ENCODE results near the gene MST1. TPM values are rescaled to one million over a fixed set of nuclear protein-coding genes. Genes with fewer than 3 reads are reported as not detected.

Gene MST1
- total RNA-seq, 1 donor from 2014 or later = 10.8 TPM

DNA sequence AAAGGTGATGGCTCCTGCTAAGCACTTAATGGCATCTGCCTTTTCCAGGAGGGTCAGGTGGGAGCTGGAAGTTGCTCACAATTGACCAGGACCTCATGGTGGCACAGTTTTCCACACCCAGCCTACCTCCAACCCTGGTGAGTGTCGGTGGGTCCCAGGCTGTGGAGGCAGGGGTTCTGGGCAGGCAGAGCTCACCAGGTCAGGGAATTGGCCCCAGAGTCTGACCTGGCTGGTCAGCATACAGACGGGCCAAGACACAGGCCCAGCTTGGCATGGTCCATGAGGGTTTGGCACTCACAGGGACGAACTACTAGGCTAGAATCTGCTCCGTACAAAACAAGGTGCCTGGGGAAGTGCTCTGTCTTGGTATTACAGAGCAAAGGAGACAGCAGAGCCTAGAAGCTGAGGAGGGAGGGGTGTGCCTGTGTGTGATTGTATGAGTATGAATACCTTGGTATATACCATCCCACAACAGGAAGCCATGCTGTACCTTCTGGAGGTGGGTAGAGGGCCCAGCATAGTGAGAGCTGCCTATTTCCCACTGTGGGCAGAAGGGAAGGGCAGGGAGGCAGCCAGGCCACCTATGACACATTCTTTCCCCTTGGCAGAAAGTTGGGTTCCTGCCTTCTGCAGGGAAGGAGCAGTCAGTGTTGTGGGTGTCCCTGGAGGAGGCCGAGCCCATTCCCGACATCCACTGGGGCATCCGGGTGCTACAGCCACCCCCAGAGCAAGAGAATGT is 8.6 kb downstream of the MST1 start:
- intact Hi-C loops (cut with DNase I) = no loop called here
- TF ChIP-seq, protein P1, sequence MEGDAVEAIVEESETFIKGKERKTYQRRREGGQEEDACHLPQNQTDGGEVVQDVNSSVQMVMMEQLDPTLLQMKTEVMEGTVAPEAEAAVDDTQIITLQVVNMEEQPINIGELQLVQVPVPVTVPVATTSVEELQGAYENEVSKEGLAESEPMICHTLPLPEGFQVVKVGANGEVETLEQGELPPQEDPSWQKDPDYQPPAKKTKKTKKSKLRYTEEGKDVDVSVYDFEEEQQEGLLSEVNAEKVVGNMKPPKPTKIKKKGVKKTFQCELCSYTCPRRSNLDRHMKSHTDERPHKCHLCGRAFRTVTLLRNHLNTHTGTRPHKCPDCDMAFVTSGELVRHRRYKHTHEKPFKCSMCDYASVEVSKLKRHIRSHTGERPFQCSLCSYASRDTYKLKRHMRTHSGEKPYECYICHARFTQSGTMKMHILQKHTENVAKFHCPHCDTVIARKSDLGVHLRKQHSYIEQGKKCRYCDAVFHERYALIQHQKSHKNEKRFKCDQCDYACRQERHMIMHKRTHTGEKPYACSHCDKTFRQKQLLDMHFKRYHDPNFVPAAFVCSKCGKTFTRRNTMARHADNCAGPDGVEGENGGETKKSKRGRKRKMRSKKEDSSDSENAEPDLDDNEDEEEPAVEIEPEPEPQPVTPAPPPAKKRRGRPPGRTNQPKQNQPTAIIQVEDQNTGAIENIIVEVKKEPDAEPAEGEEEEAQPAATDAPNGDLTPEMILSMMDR (IDR thresholded peaks at IDR 0.05) = no peak
- TF ChIP-seq POLR2A (IDR thresholded peaks at IDR 0.05) (no peak), POLR2AphosphoS5 (IDR thresholded peaks at IDR 0.05; ENCODE audit: insufficient read depth in 1 of 2, low read depth in 1 of 2) (no peak)

DNA sequence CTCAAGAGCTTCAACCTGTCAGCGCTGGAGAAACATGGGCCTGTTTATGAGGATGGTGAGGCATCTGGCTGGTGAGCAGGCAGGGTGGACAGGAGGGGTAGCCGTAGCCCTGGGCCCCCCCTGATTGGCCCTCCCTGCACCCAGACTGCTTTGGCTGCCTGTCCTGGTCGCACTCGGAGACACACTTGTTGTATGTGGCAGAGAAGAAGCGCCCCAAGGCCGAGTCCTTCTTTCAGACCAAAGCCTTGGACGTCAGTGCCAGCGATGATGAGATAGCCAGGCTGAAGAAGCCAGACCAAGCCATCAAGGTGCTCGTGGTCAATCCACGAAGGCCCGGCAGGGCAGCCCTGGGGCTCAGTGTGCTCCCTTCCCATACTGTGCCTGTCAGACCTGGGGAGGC is 13.4 kb downstream of the MST1 start:
- TF ChIP-seq POLR2AphosphoS5 (IDR thresholded peaks at IDR 0.05; ENCODE audit: insufficient read depth in 1 of 2, low read depth in 1 of 2) = no peak
- TF ChIP-seq POLR2A (IDR thresholded peaks at IDR 0.05) = no peak
- TF ChIP-seq, protein P1 (IDR thresholded peaks at IDR 0.05) = no peak
- Histone ChIP-seq H3K27ac (no peak overlapping the region), H3K9me3 (no peaks in the 10 kb centered on the region), H3K4me3 (no peak overlapping the region), H3K4me1 (peaks cover 24% of the 10 kb centered on the region), H3K27me3 (no peaks in the 10 kb centered on the region), H3K36me3 (peaks cover 0 to 44% of the 10 kb centered on the region in 2 donors)
- intact Hi-C loops (cut with DNase I) = no loop called here
- no peak for DNase-seq (ENCODE audit: extremely low spot score in 2 of 2)

More for the DNA sequence above, 8.6 kb downstream of the MST1 start:
- Histone ChIP-seq H3K4me3 (no peak overlapping the region), H3K27ac (no peak overlapping the region), H3K27me3 (no peaks in the 10 kb centered on the region), H3K36me3 (peaks cover 0 to 73% of the 10 kb centered on the region in 2 donors), H3K9me3 (no peaks in the 10 kb centered on the region), H3K4me1 (peaks cover 3% of the 10 kb centered on the region)
- no peak for DNase-seq (ENCODE audit: extremely low spot score in 2 of 2)

DNA sequence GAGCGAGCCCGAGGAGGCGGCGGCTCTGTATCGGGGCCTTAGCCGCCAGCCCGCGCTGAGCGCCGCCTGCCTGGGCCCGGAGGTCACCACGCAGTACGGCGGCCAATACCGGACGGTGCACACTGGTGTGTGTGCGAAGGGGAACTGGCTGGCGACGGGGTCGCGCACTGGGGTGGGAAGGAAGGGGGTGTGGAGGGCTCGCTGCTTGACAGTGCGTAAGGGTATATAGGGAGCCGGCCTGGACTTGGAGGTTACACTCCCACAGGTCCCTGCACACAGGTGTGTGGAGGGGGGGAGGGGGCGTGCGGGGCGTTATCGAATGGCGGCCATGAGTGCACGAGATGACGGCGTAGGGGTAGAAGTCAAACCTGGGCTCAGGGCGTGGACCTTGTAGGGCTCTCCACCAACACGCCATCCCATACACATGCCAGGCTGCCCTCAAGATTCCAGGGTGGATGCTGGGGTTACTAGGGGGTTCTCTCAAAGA is 14.7 kb downstream of the MST1 start:
- intact Hi-C loops (cut with DNase I) = loop anchor here (5.0 kb wide), 2 partner anchors 132 to 397 kb away; partner anchors contain the start of gene C3orf62
- no peaks in the 10 kb centered on the region for H3K9me3 ChIP-seq
- H3K4me3 ChIP-seq = peak overlapping the region; percentile 74 to 98
- peaks cover 0 to 30% of the 10 kb centered on the region in 2 donors for H3K36me3 ChIP-seq
- DNase-seq (ENCODE audit: extremely low spot score in 2 of 2) = no peak
- peak in 1 of 2 donors; percentile 4 for TF ChIP-seq POLR2AphosphoS5 (IDR thresholded peaks at IDR 0.05; ENCODE audit: insufficient read depth in 1 of 2, low read depth in 1 of 2)
- no peak for TF ChIP-seq POLR2A (IDR thresholded peaks at IDR 0.05)
- peak overlapping the region; percentile 78 for H3K27ac ChIP-seq
- H3K4me1 ChIP-seq = peaks cover 24% of the 10 kb centered on the region
- no peaks in the 10 kb centered on the region for H3K27me3 ChIP-seq

DNA sequence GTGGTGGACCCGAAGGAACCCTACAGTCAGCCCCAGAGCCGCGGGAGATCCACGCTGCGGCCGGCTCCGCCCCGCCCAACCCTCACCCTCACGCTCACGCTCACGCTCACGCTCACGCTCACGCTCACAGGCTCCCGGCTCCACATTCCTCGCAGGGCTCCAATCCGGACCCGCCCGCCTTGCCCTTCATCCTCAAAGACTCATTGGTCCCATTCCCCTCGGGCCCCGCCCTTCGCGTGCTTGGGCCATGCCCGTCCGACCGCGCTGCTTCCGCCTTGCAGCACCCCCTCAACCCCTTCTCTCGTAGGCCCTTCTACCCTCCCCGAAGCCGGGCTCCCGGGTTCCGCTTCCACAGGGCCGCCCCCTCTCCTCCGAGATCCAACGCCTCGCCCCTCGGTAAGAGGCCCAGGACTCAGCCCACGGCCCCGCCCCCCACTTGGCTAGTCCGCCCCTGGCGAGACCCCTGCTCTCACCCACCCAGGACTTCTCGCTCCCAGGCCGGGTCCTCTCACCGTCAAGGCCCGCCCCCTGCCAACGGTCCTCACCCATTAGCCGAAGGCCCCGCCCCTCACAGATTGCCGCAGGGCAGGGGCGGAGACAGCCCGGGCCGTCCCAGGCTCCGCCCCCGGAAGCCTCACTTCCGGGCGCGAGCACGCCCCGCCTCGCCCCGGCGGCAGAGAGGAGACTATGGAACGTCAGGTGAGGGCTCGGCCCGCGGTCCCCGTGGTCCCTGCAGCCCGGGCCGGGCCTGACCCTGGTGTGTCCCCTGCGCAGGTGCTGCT is 15.4 kb downstream of the MST1 start, which contains the start of gene APEH:
APEH (plus strand) TSS at position 637 of the 782 bp plus-strand sequence; CDS start at position 688, 51 bp downstream.
- Histone ChIP-seq H3K4me1 (peaks cover 24% of the 10 kb centered on the region), H3K4me3 (peak within 1 kb of the TSS; percentile 74 to 98), H3K9me3 (no peaks in the 10 kb centered on the region), H3K36me3 (peaks cover 0 to 24% of the 10 kb centered on the region in 2 donors), H3K27ac (peak within 1 kb of the TSS; percentile 78), H3K27me3 (no peaks in the 10 kb centered on the region)
- DNase-seq (ENCODE audit: extremely low spot score in 2 of 2) = peak in 1 of 2 donors; percentile 95
- peak; percentile 60 to 86 for TF ChIP-seq POLR2AphosphoS5 (IDR thresholded peaks at IDR 0.05; ENCODE audit: insufficient read depth in 1 of 2, low read depth in 1 of 2)
- TF ChIP-seq, protein P1 (IDR thresholded peaks at IDR 0.05) = no peak
- TF ChIP-seq POLR2A (IDR thresholded peaks at IDR 0.05) = peak in 1 of 2 donors; percentile 19
- intact Hi-C loops (cut with DNase I) = loop anchor here (5.0 kb wide), 2 partner anchors 132 to 397 kb away; partner anchors contain the start of gene C3orf62

DNA sequence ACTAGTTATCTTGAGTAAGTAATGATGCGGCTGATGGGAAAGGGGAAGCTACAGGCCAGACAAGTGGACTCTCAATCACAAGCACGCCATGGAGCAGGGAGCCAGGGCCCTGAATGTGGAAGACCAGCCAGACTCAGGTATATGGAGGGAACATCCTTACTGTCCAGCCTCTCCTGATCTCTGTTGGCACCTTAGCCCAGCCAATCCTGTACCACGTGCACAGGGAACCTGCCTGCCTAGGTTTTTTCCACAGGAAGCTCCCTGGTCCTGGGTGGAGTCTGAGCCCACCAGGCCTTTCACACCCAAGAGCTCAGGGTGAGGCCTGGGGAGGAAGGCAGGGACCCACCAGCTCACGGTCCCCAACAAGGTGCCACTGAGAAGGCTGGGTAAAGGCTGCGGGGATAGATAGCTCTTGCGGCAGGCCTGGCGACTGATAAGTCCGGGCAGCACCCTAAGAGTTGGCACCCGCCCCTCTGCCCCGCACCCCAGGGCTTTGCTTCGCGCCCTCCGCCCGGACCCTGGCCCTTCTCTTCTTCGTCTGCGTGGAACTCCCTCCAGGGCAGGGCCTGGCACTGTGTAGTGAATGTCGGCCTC is 16.1 kb downstream of the MST1 start:
- no peak for DNase-seq (ENCODE audit: extremely low spot score in 2 of 2)
- Histone ChIP-seq H3K9me3 (no peaks in the 10 kb centered on the region), H3K27ac (peak overlapping the region; percentile 78), H3K4me3 (peak overlapping the region; percentile 74 to 98), H3K4me1 (peaks cover 24% of the 10 kb centered on the region), H3K27me3 (no peaks in the 10 kb centered on the region), H3K36me3 (peaks cover 0 to 17% of the 10 kb centered on the region in 2 donors)
- intact Hi-C loops (cut with DNase I) = loop anchor here (5.0 kb wide), 2 partner anchors 131 to 396 kb away; partner anchors contain the start of gene C3orf62
- TF ChIP-seq POLR2A (IDR thresholded peaks at IDR 0.05) (no peak), POLR2AphosphoS5 (IDR thresholded peaks at IDR 0.05; ENCODE audit: insufficient read depth in 1 of 2, low read depth in 1 of 2) (no peak)
- TF ChIP-seq, protein P1 (IDR thresholded peaks at IDR 0.05) = no peak
